Activated naive CD4-positive, alpha-beta T cell treated with anti-CD3 and anti-CD28 coated beads, Interleukin-2, amount 50 U/mL, for 72 hours (primary cell): ENCODE data around the gene OR13J1. TPM values are rescaled to one million over a fixed set of nuclear protein-coding genes. Genes with fewer than 3 reads are reported as not detected.

Source experiments
- ATAC-seq, 2 donors: fragments of 150-1000 bp; cut with Tn5 transposase; 2 replicates each; pipeline ENCODE4 v1.10.0; 2021; ENCODE audit warnings: mild to moderate bottlenecking in 2 of 2, moderate library complexity in 2 of 2
- DNase-seq, 2 donors: peaks; one replicate each; pipeline ENCODE4 v3.0.0; 2021 to 2022; ENCODE audit warnings: low spot score in 2 of 2
- H3K27ac Mint-ChIP-seq, 2 donors: one replicate each; pipeline ENCODE4 v1.8.0; 2022; ENCODE audit warnings: mild to moderate bottlenecking in 2 of 2, mixed read lengths in 2 of 2
- H3K36me3 Mint-ChIP-seq, 2 donors: one replicate each; pipeline ENCODE4 v1.8.0; 2022; ENCODE audit warnings: mixed read lengths in 2 of 2
- H3K9me3 Mint-ChIP-seq, 2 donors: one replicate each; pipeline ENCODE4 v1.8.0; 2022; ENCODE audit warnings: mixed read lengths in 2 of 2
- total RNA-seq, 2 donors: library from RNA; stranded (reverse); gene quantifications; one replicate each; pipeline ENCODE4 v1.2.3, GENCODE V29; 2022

The OR13J1 gene
- total RNA-seq, 2 donors from 2014 or later, result not detected

GRCh38 chr9:35847792-35848572, 22.2 kb downstream of the OR13J1 start:
- Mint-ChIP-seq H3K9me3 (no peaks in the 10 kb centered on the region), H3K27ac (peak overlapping the region in 1 of 2 donors; percentile 4), H3K36me3 (peaks cover 0 to 4% of the 10 kb centered on the region in 2 donors)
- ATAC-seq (peak; percentile 89 to 91), DNase-seq (no peak)

DNA sequence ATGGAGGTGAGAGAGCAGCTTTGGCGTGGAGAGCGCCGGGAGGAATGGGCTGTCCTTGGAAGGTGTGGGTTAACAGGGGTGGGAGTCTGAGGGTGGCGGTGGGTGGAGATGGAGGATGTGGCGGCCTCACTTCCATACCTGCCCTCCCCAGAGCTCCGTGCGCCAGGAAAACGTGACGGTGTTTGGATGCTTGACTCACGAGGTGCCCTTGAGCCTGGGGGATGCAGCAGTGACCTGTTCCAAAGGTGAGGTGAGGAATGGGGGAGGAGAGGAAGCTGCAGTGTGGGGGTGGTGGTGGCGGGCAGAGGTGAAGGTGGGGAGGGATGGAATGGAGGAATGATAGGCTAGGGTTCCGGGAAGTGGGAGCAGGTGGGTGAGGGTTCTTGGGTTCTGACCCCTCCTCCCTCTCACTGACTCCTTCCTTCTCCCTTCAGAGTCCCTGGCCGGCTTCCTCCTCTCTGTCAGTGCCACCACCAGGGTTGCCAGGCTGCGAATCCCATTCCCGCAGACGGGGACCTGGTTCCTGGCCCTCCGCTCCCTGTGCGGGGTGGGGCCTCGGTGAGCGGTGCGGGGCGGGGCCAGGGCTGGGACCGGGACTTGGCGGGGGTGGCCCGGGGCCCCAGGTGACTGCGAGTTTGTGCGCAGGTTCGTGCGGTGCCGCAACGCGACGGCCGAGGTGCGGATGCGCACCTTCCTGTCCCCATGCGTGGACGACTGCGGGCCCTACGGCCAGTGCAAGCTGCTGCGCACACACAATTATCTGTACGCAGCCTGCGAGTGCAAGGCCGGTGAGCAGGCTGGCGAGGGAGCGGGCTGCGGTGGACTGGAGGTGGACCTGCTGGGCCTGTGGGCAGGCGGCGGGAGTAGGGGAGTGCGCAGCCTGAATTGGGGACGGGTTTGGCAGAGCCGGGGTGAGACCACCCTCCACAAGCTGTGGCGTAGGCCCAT, 24.1 kb downstream of the OR13J1 start:
- no peak for ATAC-seq
- no peak overlapping the region for H3K27ac Mint-ChIP-seq
- H3K9me3 Mint-ChIP-seq, result no peaks in the 10 kb centered on the region

GRCh38 chr9:35844628-35845270, 25.5 kb downstream of the OR13J1 start:
- peaks cover 0 to 4% of the 10 kb centered on the region in 2 donors for H3K36me3 Mint-ChIP-seq
- ATAC-seq (peak; percentile 42 to 56), DNase-seq (no peak)
- no peaks in the 10 kb centered on the region for H3K9me3 Mint-ChIP-seq
- H3K27ac Mint-ChIP-seq, result no peak overlapping the region

More for the DNA sequence above, 24.1 kb downstream of the OR13J1 start:
- no peak for DNase-seq
- peaks cover 0 to 4% of the 10 kb centered on the region in 2 donors for H3K36me3 Mint-ChIP-seq

DNA sequence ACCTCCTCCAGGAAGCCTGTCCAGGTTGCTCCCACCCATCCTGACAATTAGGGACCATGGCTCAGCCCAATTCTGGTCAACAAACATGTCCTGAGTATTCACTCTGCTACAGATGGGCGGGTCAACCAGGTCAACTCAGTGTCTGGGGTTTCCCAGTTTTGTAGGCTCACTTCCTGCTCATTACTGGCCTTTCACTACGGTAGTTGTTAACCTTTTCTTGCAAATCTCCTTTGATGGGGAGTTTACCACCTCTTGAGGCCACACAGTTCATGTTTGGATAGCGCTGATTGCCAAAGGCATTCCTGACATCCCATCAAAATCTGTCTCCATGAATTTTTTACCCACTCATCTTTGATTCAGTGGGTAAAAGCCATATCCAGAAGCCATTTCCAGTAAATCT, 27.4 kb downstream of the OR13J1 start:
- ATAC-seq, result peak in 1 of 2 donors; percentile 58
- Mint-ChIP-seq H3K36me3 (peaks cover 0 to 4% of the 10 kb centered on the region in 2 donors), H3K27ac (no peak overlapping the region), H3K9me3 (no peaks in the 10 kb centered on the region)
- DNase-seq, result no peak

DNA sequence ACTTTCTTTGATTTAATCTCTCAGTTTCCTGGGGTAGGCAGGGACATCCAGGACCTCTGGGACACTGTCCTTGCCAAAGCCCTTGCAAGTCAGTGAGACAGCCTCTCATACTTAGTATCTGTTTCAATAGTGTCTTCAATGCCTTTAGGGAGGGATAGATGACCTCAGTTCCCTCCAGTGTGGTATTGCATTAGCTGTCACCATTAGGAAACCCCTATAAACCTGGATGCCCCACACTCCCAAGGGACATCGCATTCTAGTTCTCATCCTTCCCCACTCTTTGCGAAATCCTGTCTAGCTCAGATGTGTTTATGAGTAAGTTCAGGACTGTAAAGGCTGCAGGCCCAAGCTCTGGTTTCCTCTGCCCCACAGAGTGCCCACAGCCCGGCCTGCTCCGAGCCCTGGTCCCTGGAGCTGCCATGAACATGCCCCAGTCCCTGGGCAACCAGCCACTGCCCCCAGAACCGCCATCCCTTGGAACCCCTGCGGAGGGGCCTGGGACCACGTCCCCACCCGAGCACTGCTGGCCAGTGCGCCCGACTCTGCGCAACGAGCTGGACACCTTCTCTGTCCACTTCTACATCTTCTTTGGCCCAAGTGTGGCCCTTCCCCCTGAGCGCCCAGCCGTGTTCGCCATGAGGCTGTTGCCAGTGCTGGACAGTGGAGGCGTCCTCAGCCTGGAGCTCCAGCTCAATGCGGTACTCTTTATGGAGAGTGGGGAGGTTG, 28.0 kb downstream of the OR13J1 start:
- DNase-seq (no peak), ATAC-seq (peak in 1 of 2 donors; percentile 14)
- Mint-ChIP-seq H3K9me3 (no peaks in the 10 kb centered on the region), H3K36me3 (peaks cover 0 to 4% of the 10 kb centered on the region in 2 donors), H3K27ac (no peak overlapping the region)

DNA sequence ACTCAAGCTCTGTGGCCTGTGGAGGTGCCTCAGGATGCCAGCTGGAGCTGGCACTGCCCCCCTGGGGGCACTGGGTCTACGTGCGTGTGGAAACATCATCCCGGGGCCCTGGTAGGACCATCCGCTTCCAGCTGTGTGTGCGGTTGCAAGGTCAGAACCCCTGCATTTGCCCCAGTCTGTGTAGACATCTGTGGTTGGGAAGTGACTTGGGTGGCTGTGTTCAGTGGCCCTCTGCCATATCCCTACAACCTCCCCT, 28.6 kb downstream of the OR13J1 start:
- H3K9me3 Mint-ChIP-seq, result no peaks in the 10 kb centered on the region
- no peak for ATAC-seq
- DNase-seq, result no peak
- no peak overlapping the region for H3K27ac Mint-ChIP-seq
- H3K36me3 Mint-ChIP-seq, result no peaks in the 10 kb centered on the region

DNA sequence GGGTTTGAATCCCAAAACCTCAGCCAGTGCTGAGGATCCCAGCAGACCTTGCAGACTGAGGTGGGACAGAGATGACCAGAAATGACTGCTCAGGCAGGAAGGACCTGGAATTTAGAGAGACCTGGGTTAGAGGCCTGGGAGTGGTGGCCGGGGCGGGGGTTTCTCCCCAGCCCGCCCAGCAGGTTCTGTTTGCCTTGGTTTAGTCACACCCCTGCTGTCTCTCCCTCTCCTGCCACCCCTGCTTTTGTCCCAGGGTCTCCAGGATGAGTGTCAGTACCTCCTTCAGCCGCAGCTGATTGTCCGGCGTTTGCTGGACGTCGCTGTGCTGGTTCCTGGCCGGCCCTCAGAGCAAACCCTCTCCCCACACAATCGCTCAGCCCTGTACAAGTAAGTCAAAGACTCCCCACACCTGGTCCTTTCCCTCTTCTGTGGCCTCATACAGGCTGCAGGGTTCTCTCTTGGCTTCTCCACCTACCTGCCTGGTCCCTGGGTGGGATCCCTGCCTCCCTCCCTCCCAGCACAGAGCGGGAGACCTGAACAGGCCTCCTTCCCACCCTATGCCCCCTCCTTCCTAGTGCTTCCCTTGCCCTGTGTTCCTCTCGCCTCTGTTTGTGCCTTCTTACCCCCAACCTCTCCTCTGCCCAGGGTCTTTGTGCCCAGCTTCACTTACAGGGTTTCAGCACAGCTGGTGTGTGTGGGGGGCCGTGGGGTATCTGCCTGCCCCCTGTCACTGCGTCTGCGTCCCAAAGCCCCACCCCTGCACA, 29.1 kb downstream of the OR13J1 start:
- H3K36me3 Mint-ChIP-seq, result no peaks in the 10 kb centered on the region

GRCh38 chr9:35839926-35840325, 30.3 kb downstream of the OR13J1 start:
- no peaks in the 10 kb centered on the region for H3K9me3 Mint-ChIP-seq
- H3K36me3 Mint-ChIP-seq, result no peaks in the 10 kb centered on the region
- DNase-seq (no peak), ATAC-seq (no peak)
- H3K27ac Mint-ChIP-seq, result no peak overlapping the region

More for the DNA sequence above, 29.1 kb downstream of the OR13J1 start:
- DNase-seq, result no peak
- Mint-ChIP-seq H3K9me3 (no peaks in the 10 kb centered on the region), H3K27ac (peak overlapping the region in 1 of 2 donors; percentile 13)
- no peak for ATAC-seq

- Mint-ChIP-seq H3K36me3 (no peaks in the 10 kb centered on the region), H3K9me3 (no peaks in the 10 kb centered on the region), H3K27ac (no peak overlapping the region)
- DNase-seq (no peak), ATAC-seq (no peak)
Observed at GRCh38 chr9:35836595-35836994, 33.6 kb downstream of the OR13J1 start.

- Mint-ChIP-seq H3K36me3 (no peaks in the 10 kb centered on the region), H3K9me3 (no peaks in the 10 kb centered on the region), H3K27ac (peak overlapping the region in 1 of 2 donors; percentile 6)
- ATAC-seq (no peak), DNase-seq (no peak)
Observed at GRCh38 chr9:35835766-35836165, 34.4 kb downstream of the OR13J1 start.

GRCh38 chr9:35835216-35835632, 35.0 kb downstream of the OR13J1 start:
- Mint-ChIP-seq H3K9me3 (no peaks in the 10 kb centered on the region), H3K27ac (no peak overlapping the region), H3K36me3 (no peaks in the 10 kb centered on the region)
- no peak for DNase-seq
- peak in 1 of 2 donors; percentile 38 for ATAC-seq

DNA sequence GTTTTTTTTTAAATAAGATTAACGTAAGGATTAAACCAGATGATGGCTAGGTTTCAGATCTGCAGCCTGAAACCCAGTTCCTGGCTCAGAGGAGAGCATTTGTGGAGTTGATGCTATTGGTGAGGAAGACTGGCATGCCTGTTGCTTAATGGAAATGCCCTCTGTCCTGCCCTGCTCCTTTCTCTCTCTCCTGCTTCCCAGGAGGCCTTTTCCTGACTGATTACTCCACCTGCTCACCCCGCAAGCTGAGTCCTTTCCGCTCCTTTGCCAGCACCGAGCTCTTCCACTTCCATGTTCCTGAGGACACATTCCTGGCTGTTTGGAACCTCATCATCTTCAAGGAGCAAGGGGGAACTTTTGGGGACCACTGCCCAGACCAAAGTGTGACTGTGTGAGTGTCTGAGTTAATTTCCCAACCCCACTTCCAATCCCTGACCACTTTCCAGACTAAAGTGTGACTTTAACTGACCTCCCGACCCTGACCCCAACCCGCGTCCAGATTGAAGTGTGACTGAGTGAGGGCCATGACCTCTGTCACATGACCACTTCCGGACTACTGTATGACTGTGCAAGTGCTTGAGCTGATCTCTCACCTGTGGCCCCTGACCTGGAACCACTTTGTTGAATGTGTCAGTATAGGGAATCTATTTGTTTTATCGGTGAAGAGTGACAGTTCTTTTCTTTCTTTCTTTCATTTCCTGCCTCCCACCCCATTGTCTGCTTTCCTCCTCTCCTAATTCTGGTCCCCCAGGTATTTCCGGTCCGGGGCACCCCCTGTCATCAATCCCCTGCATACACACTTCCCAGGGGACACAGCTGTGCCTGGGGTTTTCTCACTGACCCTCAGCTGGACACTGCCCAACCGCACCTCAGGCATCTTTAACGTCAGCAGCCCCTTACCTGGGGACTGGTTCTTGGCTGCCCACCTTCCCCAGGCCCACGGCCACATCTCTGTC, 35.7 kb downstream of the OR13J1 start:
- no peak for ATAC-seq
- DNase-seq, result no peak
- no peaks in the 10 kb centered on the region for H3K36me3 Mint-ChIP-seq
- H3K27ac Mint-ChIP-seq, result no peak overlapping the region
- no peaks in the 10 kb centered on the region for H3K9me3 Mint-ChIP-seq

GRCh38 chr9:35832814-35833213, 37.4 kb downstream of the OR13J1 start:
- no peak for ATAC-seq
- Mint-ChIP-seq H3K36me3 (no peaks in the 10 kb centered on the region), H3K9me3 (no peaks in the 10 kb centered on the region), H3K27ac (no peak overlapping the region)
- DNase-seq, result no peak

DNA sequence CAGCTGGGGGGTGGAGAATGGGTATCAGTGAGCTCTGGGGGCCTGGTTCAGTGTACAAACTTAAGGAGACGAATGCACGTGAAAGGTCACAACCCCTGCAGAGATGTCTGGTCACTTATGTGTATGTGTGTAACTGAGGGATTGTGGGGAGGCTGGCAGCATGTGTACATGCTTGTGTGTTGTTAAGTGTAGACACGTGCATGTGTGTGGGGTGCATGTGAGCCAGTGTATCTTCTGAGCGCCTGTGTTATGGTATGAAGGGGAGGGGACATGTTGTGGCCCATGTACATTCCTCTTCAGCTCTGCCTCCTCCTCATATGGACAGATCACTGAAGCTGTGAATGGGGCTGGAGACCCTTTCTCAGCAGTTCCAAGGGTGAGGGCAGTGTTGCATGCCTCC, 39.2 kb downstream of the OR13J1 start:
- no peaks in the 10 kb centered on the region for H3K9me3 Mint-ChIP-seq
- H3K27ac Mint-ChIP-seq, result no peak overlapping the region
- DNase-seq, result no peak
- no peak for ATAC-seq
- H3K36me3 Mint-ChIP-seq, result no peaks in the 10 kb centered on the region

DNA sequence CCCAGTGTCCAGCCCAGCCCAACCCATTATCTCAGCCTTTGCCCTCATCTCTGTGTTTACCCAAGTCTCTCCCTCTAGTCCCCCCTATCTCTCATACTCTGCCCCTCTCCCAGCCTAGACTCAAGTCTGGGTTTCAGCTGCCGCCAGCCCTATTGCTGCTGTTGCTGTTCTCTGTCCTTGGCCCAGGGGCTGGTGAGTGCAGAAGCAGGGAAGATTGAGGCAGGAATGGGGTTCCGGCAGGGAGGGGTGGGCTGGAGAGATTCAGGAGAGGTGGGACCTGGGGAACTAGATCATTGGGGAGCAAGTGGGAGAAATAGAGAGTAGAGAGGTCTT, 40.5 kb downstream of the OR13J1 start:
- Mint-ChIP-seq H3K9me3 (no peaks in the 10 kb centered on the region), H3K27ac (peak overlapping the region; percentile 72 to 84), H3K36me3 (no peaks in the 10 kb centered on the region)
- DNase-seq (no peak), ATAC-seq (no peak)
